Vagina (tissue), 2 donors: ENCODE results near the gene PPP2R5E. TPM values are rescaled to one million over a fixed set of nuclear protein-coding genes. Genes with fewer than 3 reads are reported as not detected.

Experiments used
- DNase-seq, 2 donors: peaks; one replicate each; pipeline ENCODE4 v3.0.0-alpha.2; 2017; ENCODE audit errors: extremely low spot score in 2 of 2
- H3K27ac ChIP-seq: fragments of 200-600 bp; sonication (generic); one replicate; pipeline ENCODE4 v1.5.1; 2019
- H3K27me3 ChIP-seq: fragments of 200-600 bp; sonication (generic); one replicate; pipeline ENCODE4 v1.5.1; 2019
- H3K36me3 ChIP-seq, 2 donors: fragments of 200-600 bp; sonication (generic); one replicate each; pipeline ENCODE4 v1.5.1; 2017 to 2019
- H3K4me1 ChIP-seq: fragments of 200-600 bp; sonication (generic); one replicate; pipeline ENCODE4 v1.5.1; 2019
- H3K4me3 ChIP-seq, 2 donors: fragments of 200-600 bp; sonication (generic); 1 replicate in 1 of 2; 2 replicates in 1 of 2; pipeline ENCODE4 v1.5.1; 2016 to 2019
- H3K9me3 ChIP-seq: fragments of 200-600 bp; sonication (generic); one replicate; pipeline ENCODE4 v1.5.1; 2019
- CTCF ChIP-seq, 3 experiments: fragments of 450-650 bp in 2 of 3; fragments of 200-600 bp in 1 of 3; sonication (generic) in 1 of 3; IDR thresholded peaks; one replicate each; pipeline ENCODE4 v1.5.1; 2017 to 2019; ENCODE audit warnings: antibody characterized with exemption in 3 of 3, mild to moderate bottlenecking in 2 of 3, moderate library complexity in 2 of 3
- POLR2A ChIP-seq, 2 donors: fragments of 450-650 bp; IDR thresholded peaks; one replicate each; pipeline ENCODE4 v1.6.1; 2017; ENCODE audit warnings: antibody characterized with exemption in 2 of 2, mild to moderate bottlenecking in 2 of 2, moderate library complexity in 2 of 2
- POLR2AphosphoS5 ChIP-seq, 2 donors: sonication (generic); formaldehyde crosslinking; IDR thresholded peaks; one replicate each; pipeline ENCODE4 v1.9.0; 2017; ENCODE audit warnings: antibody characterized with exemption in 2 of 2, mild to moderate bottlenecking in 2 of 2, low read depth in 1 of 2; ENCODE audit not compliant: insufficient read depth in 1 of 2
- intact Hi-C: fragments of 100-400 bp; cut with DNase I; formaldehyde crosslinking; loops from one replicate; pipeline ENCODE4 v1.15.1; 2023
- total RNA-seq: library from RNA; depleted of rRNA; stranded (reverse); fragments of >200 nt; gene quantifications from one replicate; pipeline ENCODE4 v1.2.3, GENCODE V29; 2016

The PPP2R5E gene
- total RNA-seq, 1 donor from 2014 or later: 22.6 TPM

GRCh38 chr14:63513756-63514155 is 29.4 kb downstream of the PPP2R5E start:
- H3K36me3 ChIP-seq: no peaks in the 10 kb centered on the region
- H3K27me3 ChIP-seq: no peaks in the 10 kb centered on the region
- no peak overlapping the region for H3K4me3 ChIP-seq
- no peak overlapping the region for H3K27ac ChIP-seq
- H3K4me1 ChIP-seq: peaks cover 21% of the 10 kb centered on the region
- H3K9me3 ChIP-seq: no peaks in the 10 kb centered on the region
- TF ChIP-seq CTCF (IDR thresholded peaks at IDR 0.05) (no peak), POLR2AphosphoS5 (IDR thresholded peaks at IDR 0.05; ENCODE audit: insufficient read depth in 1 of 2, low read depth in 1 of 2) (no peak), POLR2A (IDR thresholded peaks at IDR 0.05) (no peak)
- DNase-seq: no peak
- intact Hi-C loops: no loop called here

DNA sequence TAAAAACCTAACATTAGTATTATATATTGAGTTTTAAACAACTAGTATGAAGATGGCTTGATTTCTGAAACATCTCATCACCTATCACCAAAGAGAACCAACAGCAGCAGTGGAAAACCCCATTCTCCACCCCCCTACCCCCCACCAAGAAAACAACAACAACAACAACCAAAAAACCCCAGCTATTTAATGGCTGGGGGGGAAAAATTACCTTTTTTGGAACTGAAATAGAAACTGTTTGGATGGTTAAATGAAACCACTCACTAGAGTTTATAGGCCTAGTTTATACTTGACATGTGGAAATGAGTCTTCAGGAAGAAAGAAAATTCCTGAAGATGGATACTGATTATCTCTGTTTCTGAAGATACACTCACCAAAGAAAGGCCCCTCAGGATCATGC is 30.3 kb downstream of the PPP2R5E start:
- TF ChIP-seq CTCF (IDR thresholded peaks at IDR 0.05): no peak
- TF ChIP-seq POLR2A (IDR thresholded peaks at IDR 0.05): no peak
- no peak for TF ChIP-seq POLR2AphosphoS5 (IDR thresholded peaks at IDR 0.05; ENCODE audit: insufficient read depth in 1 of 2, low read depth in 1 of 2)
- Histone ChIP-seq H3K27ac (no peak overlapping the region), H3K27me3 (no peaks in the 10 kb centered on the region), H3K9me3 (no peaks in the 10 kb centered on the region), H3K4me1 (peaks cover 21% of the 10 kb centered on the region), H3K36me3 (no peaks in the 10 kb centered on the region), H3K4me3 (no peak overlapping the region)
- intact Hi-C loops: no loop called here
- DNase-seq: no peak

GRCh38 chr14:63510538-63510937 is 32.6 kb downstream of the PPP2R5E start:
- no peak for TF ChIP-seq CTCF (IDR thresholded peaks at IDR 0.05)
- no peak for TF ChIP-seq POLR2AphosphoS5 (IDR thresholded peaks at IDR 0.05; ENCODE audit: insufficient read depth in 1 of 2, low read depth in 1 of 2)
- TF ChIP-seq POLR2A (IDR thresholded peaks at IDR 0.05): no peak
- no peaks in the 10 kb centered on the region for H3K9me3 ChIP-seq
- no peaks in the 10 kb centered on the region for H3K27me3 ChIP-seq
- no peak overlapping the region for H3K4me3 ChIP-seq
- DNase-seq: no peak
- H3K36me3 ChIP-seq: no peaks in the 10 kb centered on the region
- H3K4me1 ChIP-seq: peaks cover 21% of the 10 kb centered on the region
- H3K27ac ChIP-seq: no peak overlapping the region
- intact Hi-C loops: no loop called here

GRCh38 chr14:63508033-63508432 is 35.1 kb downstream of the PPP2R5E start:
- no peaks in the 10 kb centered on the region for H3K36me3 ChIP-seq
- no peaks in the 10 kb centered on the region for H3K9me3 ChIP-seq
- intact Hi-C loops: no loop called here
- no peak overlapping the region for H3K4me3 ChIP-seq
- TF ChIP-seq POLR2AphosphoS5 (IDR thresholded peaks at IDR 0.05; ENCODE audit: insufficient read depth in 1 of 2, low read depth in 1 of 2) (no peak), POLR2A (IDR thresholded peaks at IDR 0.05) (no peak), CTCF (IDR thresholded peaks at IDR 0.05) (no peak)
- DNase-seq: no peak
- H3K4me1 ChIP-seq: peaks cover 19% of the 10 kb centered on the region
- no peak overlapping the region for H3K27ac ChIP-seq
- no peaks in the 10 kb centered on the region for H3K27me3 ChIP-seq

- TF ChIP-seq POLR2A (IDR thresholded peaks at IDR 0.05) (no peak), CTCF (IDR thresholded peaks at IDR 0.05) (no peak), POLR2AphosphoS5 (IDR thresholded peaks at IDR 0.05; ENCODE audit: insufficient read depth in 1 of 2, low read depth in 1 of 2) (no peak)
- H3K4me3 ChIP-seq: no peak overlapping the region
- DNase-seq: no peak
- intact Hi-C loops: no loop called here
- no peaks in the 10 kb centered on the region for H3K9me3 ChIP-seq
- H3K27me3 ChIP-seq: no peaks in the 10 kb centered on the region
- H3K36me3 ChIP-seq: no peaks in the 10 kb centered on the region
- H3K4me1 ChIP-seq: peaks cover 17% of the 10 kb centered on the region
- no peak overlapping the region for H3K27ac ChIP-seq
These were observed 38.5 kb downstream of the PPP2R5E start for GRCh38 chr14:63504648-63505047.
